Measurements from ENCODE around the gene TNNT2. TPM values are rescaled to one million over a fixed set of nuclear protein-coding genes. Genes with fewer than 3 reads are reported as not detected.

TNNT2 gene
- total RNA-seq, 1 donor from 2014 or later, result 21.3 TPM

DNA sequence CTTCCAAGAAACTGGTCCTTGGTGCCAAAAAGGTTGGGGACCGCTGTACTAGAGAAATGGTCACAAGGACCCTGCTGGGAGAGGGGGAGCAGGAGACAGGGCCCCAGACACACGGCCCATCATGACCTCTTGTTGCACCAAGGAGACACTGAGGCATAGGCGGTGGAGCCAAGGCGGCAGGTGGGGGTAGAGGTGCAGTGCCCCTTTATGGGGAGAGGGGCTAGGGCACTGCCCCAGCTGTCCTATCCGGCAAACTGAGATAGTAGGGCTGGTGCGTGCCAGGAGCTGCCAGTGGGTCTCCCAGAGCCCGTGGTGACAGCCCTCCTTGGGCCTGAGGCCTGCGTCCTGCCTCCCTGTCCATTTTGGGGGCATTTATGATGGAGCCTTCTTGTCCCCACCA is 20.3 kb downstream of the TNNT2 start:
- no peak for DNase-seq (ENCODE audit: extremely low spot score, unreplicated experiment)
- H3K36me3 Mint-ChIP-seq, result no peaks in the 10 kb centered on the region

DNA sequence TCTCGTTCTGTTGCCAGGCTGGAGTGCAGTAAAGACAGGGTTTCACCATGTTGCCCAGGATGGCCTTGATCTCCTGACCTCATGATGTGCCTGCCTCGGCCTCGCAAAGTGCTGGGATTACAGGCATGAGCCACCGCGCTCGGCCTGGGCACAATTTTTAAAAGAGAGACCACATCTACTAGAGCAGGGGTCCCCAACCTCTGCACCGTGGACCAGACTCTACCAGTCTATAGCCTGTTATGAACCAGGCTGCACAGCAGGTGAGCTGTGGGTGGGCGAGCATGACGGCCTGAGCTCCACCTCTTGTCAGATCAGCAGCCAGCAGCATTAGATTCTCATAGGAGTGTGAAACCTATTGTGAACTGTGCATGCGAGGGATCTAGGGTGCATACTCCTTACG is 20.8 kb downstream of the TNNT2 start:
- H3K27me3 Mint-ChIP-seq, result peaks cover 4% of the 10 kb centered on the region
- no peak for DNase-seq (ENCODE audit: extremely low spot score, unreplicated experiment)
- no peak overlapping the region for H3K4me3 Mint-ChIP-seq

More for the DNA sequence above, 20.3 kb downstream of the TNNT2 start:
- H3K9me3 Mint-ChIP-seq, result no peaks in the 10 kb centered on the region
- H3K27ac Mint-ChIP-seq, result no peak overlapping the region
- peaks cover 5% of the 10 kb centered on the region for H3K4me1 Mint-ChIP-seq (ENCODE audit: unreplicated experiment)
- TF ChIP-seq, protein P1, sequence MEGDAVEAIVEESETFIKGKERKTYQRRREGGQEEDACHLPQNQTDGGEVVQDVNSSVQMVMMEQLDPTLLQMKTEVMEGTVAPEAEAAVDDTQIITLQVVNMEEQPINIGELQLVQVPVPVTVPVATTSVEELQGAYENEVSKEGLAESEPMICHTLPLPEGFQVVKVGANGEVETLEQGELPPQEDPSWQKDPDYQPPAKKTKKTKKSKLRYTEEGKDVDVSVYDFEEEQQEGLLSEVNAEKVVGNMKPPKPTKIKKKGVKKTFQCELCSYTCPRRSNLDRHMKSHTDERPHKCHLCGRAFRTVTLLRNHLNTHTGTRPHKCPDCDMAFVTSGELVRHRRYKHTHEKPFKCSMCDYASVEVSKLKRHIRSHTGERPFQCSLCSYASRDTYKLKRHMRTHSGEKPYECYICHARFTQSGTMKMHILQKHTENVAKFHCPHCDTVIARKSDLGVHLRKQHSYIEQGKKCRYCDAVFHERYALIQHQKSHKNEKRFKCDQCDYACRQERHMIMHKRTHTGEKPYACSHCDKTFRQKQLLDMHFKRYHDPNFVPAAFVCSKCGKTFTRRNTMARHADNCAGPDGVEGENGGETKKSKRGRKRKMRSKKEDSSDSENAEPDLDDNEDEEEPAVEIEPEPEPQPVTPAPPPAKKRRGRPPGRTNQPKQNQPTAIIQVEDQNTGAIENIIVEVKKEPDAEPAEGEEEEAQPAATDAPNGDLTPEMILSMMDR (conservative IDR thresholded peaks at IDR 0.05), result no peak
- no peak overlapping the region for H3K4me3 Mint-ChIP-seq
- H3K27me3 Mint-ChIP-seq, result peaks cover 3% of the 10 kb centered on the region

DNA sequence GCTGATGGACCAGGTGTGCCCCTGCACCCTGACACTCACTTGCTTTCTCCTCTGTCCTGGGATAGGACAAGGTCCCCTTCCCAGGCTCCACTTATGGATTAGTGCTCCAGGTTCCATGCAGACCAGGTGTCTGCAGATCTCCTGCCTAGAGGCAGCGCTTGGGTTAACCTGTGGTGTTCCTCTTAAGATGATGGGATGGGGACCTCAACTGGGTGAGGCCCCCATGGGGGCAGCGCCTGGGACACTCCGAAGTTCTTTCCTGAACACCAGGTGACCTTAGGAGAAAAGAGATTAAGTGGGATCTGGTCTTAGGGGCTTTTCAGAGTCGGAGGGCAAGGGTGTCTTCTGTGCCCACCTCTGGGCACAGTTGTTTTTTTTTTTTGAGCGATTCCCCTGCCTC is 21.2 kb downstream of the TNNT2 start:
- peaks cover 8% of the 10 kb centered on the region for H3K4me1 Mint-ChIP-seq (ENCODE audit: unreplicated experiment)
- TF ChIP-seq, protein P1 (conservative IDR thresholded peaks at IDR 0.05), result no peak
- peaks cover 8% of the 10 kb centered on the region for H3K27me3 Mint-ChIP-seq
- no peak overlapping the region for H3K27ac Mint-ChIP-seq
- DNase-seq (ENCODE audit: extremely low spot score, unreplicated experiment), result no peak
- no peaks in the 10 kb centered on the region for H3K9me3 Mint-ChIP-seq
- no peaks in the 10 kb centered on the region for H3K36me3 Mint-ChIP-seq
- H3K4me3 Mint-ChIP-seq, result no peak overlapping the region

More for the DNA sequence above, 20.8 kb downstream of the TNNT2 start:
- H3K4me1 Mint-ChIP-seq (ENCODE audit: unreplicated experiment), result peaks cover 5% of the 10 kb centered on the region
- no peaks in the 10 kb centered on the region for H3K9me3 Mint-ChIP-seq
- H3K36me3 Mint-ChIP-seq, result no peaks in the 10 kb centered on the region
- H3K27ac Mint-ChIP-seq, result no peak overlapping the region
- TF ChIP-seq, protein P1 (conservative IDR thresholded peaks at IDR 0.05), result no peak

DNA sequence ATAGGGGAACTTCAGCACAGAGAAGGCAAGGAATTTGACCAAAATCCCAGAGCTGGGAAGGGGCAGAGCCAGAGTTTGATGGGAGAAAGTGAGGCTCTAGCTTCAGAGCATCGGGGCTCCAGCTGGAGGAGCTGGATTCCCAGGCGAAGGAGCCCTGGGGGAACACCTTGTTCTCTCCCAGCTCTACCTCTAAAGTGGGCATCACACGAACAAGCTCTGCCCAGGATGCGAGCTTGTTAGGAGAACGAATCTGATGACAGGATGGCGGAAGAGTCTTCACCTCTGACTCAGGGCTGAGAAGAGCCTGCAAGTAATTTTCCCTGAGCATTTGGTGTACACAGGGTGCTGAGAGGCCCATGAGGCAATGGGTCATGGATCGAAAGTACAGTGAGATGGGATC is 22.0 kb downstream of the TNNT2 start:
- no peak overlapping the region for H3K27ac Mint-ChIP-seq
- peaks cover 12% of the 10 kb centered on the region for H3K4me1 Mint-ChIP-seq (ENCODE audit: unreplicated experiment)
- no peak for DNase-seq (ENCODE audit: extremely low spot score, unreplicated experiment)
- H3K27me3 Mint-ChIP-seq, result peaks cover 12% of the 10 kb centered on the region
- H3K9me3 Mint-ChIP-seq, result no peaks in the 10 kb centered on the region
- no peaks in the 10 kb centered on the region for H3K36me3 Mint-ChIP-seq
- no peak overlapping the region for H3K4me3 Mint-ChIP-seq
- TF ChIP-seq, protein P1 (conservative IDR thresholded peaks at IDR 0.05), result no peak

DNA sequence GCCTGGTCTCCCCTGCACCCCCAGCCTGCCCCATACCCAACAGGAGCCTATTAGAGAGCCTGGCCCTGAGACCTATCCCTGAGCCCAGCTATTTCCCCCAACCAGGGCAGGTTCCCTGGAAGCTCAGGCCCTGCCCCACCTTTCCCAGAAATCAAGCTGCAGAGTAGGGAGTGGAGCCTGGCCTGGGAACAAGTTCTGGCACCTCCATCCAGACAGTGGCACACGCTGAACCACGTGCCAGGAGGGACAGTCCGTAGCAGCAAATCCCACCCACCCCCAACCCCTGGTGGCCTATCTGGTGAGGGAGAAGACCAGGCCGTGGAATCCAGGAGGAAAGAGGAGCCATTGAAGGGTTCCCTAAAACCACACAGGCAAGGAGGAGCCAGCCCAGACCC is 22.6 kb downstream of the TNNT2 start:
- no peaks in the 10 kb centered on the region for H3K36me3 Mint-ChIP-seq
- DNase-seq (ENCODE audit: extremely low spot score, unreplicated experiment), result no peak
- TF ChIP-seq, protein P1 (conservative IDR thresholded peaks at IDR 0.05), result no peak
- H3K27me3 Mint-ChIP-seq, result peaks cover 12% of the 10 kb centered on the region
- no peak overlapping the region for H3K27ac Mint-ChIP-seq
- no peak overlapping the region for H3K4me3 Mint-ChIP-seq
- peaks cover 12% of the 10 kb centered on the region for H3K4me1 Mint-ChIP-seq (ENCODE audit: unreplicated experiment)
- H3K9me3 Mint-ChIP-seq, result no peaks in the 10 kb centered on the region
